A673 (cell line): ENCODE results near the gene PREX1. TPM values are rescaled to one million over a fixed set of nuclear protein-coding genes. Genes with fewer than 3 reads are reported as not detected.

Experiments used
- BruUV-seq: library from RNA; stranded (reverse); fragments of 400-500 nt; replicated peaks from 2 replicates; lab custom pipeline; 2021; lab: Mats Ljungman, UMichigan
- CTCF ChIA-PET: fragments of 300-600 bp; sonication (Branson Sonifier 250); formaldehyde crosslinking; loops from one replicate; lab custom pipeline; 2022; ENCODE audit warnings: antibody characterized with exemption; lab: Charles Lee
- POLR2A ChIA-PET: fragments of 300-600 bp; sonication (Branson Sonifier 250); formaldehyde crosslinking; loops from one replicate; lab custom pipeline; 2022; ENCODE audit warnings: antibody characterized with exemption; ENCODE audit not compliant: low non-redundant PET; lab: Charles Lee
- DNase-seq: peaks from one replicate; pipeline ENCODE4 v3.0.0-alpha.2; 2015; ENCODE audit warnings: low spot score
- H3K27ac ChIP-seq: fragments of 200-600 bp; sonication (generic); 2 replicates; pipeline ENCODE4 v1.5.1; 2016; ENCODE audit warnings: mixed run types, low read depth, mild to moderate bottlenecking, mixed read lengths, antibody characterized with exemption, low read length; ENCODE audit not compliant: poor library complexity, severe bottlenecking
- H3K27me3 ChIP-seq: fragments of 200-600 bp; sonication (generic); replicated peaks from 2 replicates; pipeline ENCODE4 v1.6.1; 2017; ENCODE audit warnings: mixed run types, low read depth, mild to moderate bottlenecking, mixed read lengths, antibody characterized with exemption, low read length; ENCODE audit not compliant: insufficient read depth, poor library complexity
- H3K36me3 ChIP-seq: fragments of 200-600 bp; sonication (generic); 2 replicates; pipeline ENCODE4 v1.6.1; 2016; ENCODE audit warnings: mixed run types, mild to moderate bottlenecking, mixed read lengths, antibody characterized with exemption, low read length; ENCODE audit not compliant: insufficient read depth, poor library complexity, severe bottlenecking
- H3K4me1 ChIP-seq: fragments of 200-600 bp; sonication (generic); 2 replicates; pipeline ENCODE4 v1.6.1; 2017; ENCODE audit warnings: mixed run types, mild to moderate bottlenecking, mixed read lengths, antibody characterized with exemption, low read length; ENCODE audit not compliant: insufficient read depth, poor library complexity, severe bottlenecking
- H3K4me3 ChIP-seq: fragments of 200-600 bp; sonication (generic); 2 replicates; pipeline ENCODE4 v1.5.1; 2016; ENCODE audit warnings: low read depth, mixed run types, mild to moderate bottlenecking, mixed read lengths, low read length; ENCODE audit not compliant: poor library complexity, severe bottlenecking
- H3K9me3 ChIP-seq: fragments of 200-600 bp; sonication (generic); 2 replicates; pipeline ENCODE4 v1.6.1; 2016; ENCODE audit warnings: mixed run types, low read depth, mild to moderate bottlenecking, mixed read lengths, antibody characterized with exemption, low read length; ENCODE audit not compliant: poor library complexity, severe bottlenecking
- EZH2 ChIP-seq: fragments of 200-600 bp; sonication (generic); IDR thresholded peaks from 2 replicates; pipeline ENCODE4 v1.6.1; 2017; ENCODE audit warnings: borderline replicate concordance, low read depth, mild to moderate bottlenecking, mixed read lengths, antibody characterized with exemption, low read length; ENCODE audit not compliant: poor library complexity, severe bottlenecking
- intact Hi-C: fragments of 100-400 bp; cut with micrococcal nuclease; formaldehyde crosslinking; loops from one replicate; pipeline ENCODE4 v1.10.0; 2022; ENCODE audit not compliant: unreplicated experiment
- total RNA-seq: library from RNA; stranded (reverse); gene quantifications from 2 replicates; pipeline ENCODE4 v1.2.3, GENCODE V29; 2021
- TF ChIP-seq, protein P1 (sequence below): fragments of 300-800, 200-600 bp; sonication (generic); conservative IDR thresholded peaks from 2 replicates; pipeline ENCODE4 v1.5.1; 2017; ENCODE audit warnings: low read depth, mild to moderate bottlenecking, antibody characterized with exemption, low read length, moderate library complexity, mixed read lengths

Gene PREX1
- total RNA-seq, 1 experiment from 2014 or later, result 145 TPM

DNA sequence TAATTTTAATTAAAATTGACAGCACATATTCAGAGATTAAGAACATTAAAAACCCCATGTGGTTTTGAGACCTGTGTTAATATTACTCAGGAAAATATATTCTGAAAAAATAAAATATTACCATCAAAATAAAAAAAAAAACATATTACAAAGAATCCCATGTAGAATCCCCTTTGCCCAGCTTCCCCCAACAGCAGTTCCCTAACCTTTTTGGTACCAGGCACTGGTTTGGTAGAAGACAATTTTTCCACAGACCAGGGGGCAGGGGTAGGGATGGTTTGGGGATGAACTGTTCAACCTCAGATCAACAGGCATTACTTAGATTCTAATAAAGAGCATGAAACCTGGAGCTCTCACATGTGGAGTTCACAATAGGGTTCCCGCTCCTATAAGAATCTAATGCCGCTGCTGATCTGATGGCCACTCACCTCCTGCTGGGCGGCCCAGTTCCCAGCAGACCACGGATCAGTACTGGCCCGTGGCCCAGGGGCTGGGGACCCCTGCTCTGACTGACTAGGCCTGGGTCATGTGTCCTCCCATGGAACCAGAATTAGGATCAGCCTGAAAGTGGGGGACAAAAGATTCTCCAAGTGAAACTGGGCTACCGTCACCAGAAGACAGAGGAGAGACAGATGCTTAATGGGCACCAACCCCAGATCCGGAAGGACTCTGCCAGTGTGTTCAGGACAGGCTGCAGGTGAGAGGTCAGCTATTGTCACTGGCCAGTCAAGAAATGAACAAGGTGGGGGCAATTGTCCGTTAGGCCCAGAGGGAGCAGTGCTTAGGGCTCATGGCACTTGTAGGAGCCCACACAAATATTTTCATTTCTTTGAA lies 235.5 kb downstream of the PREX1 start:
- Histone ChIP-seq H3K4me1 (no peaks in the 10 kb centered on the region), H3K9me3 (no peaks in the 10 kb centered on the region), H3K27me3 (no peaks in the 10 kb centered on the region), H3K4me3 (no peak overlapping the region), H3K36me3 (no peaks in the 10 kb centered on the region), H3K27ac (no peak overlapping the region)
- POLR2A ChIA-PET, result interaction anchor here (0.7 kb wide), 1 partner anchor 239 kb away, joined by 5 read pairs; no protein-coding TSS in a partner anchor
- TF ChIP-seq, protein P1, sequence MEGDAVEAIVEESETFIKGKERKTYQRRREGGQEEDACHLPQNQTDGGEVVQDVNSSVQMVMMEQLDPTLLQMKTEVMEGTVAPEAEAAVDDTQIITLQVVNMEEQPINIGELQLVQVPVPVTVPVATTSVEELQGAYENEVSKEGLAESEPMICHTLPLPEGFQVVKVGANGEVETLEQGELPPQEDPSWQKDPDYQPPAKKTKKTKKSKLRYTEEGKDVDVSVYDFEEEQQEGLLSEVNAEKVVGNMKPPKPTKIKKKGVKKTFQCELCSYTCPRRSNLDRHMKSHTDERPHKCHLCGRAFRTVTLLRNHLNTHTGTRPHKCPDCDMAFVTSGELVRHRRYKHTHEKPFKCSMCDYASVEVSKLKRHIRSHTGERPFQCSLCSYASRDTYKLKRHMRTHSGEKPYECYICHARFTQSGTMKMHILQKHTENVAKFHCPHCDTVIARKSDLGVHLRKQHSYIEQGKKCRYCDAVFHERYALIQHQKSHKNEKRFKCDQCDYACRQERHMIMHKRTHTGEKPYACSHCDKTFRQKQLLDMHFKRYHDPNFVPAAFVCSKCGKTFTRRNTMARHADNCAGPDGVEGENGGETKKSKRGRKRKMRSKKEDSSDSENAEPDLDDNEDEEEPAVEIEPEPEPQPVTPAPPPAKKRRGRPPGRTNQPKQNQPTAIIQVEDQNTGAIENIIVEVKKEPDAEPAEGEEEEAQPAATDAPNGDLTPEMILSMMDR, result no peak
- no peak for TF ChIP-seq EZH2
- CTCF ChIA-PET, result no interaction called here
- intact Hi-C loops, result no loop called here
- no TSS peak for BruUV-seq
- DNase-seq, result no peak

DNA sequence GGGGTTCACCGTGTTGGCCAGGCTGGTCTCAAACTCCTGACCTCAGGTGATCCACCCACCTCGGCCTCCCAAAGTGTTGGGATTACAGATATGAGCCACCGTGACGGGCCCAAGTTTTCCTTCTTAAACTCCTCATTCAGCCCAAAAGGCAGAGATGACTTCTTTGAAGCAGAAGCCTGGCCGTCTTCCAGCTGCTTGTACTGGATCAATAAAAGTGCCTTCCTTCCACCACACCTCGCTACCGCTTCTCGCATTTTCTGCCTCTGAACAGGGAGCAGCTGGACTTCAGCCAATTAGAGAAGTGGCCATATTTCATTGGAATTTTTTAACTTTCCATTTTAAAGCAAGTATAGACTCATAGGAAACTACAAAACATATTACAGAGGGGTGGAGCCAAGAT lies 241.1 kb downstream of the PREX1 start:
- intact Hi-C loops, result no loop called here
- POLR2A ChIA-PET, result no interaction called here
- H3K27ac ChIP-seq, result no peak overlapping the region
- no peak overlapping the region for H3K4me3 ChIP-seq
- no peaks in the 10 kb centered on the region for H3K4me1 ChIP-seq
- no peaks in the 10 kb centered on the region for H3K27me3 ChIP-seq
- H3K36me3 ChIP-seq, result no peaks in the 10 kb centered on the region
- no peak for DNase-seq
- no peaks in the 10 kb centered on the region for H3K9me3 ChIP-seq
- CTCF ChIA-PET, result no interaction called here
- BruUV-seq, result no TSS peak
- TF ChIP-seq EZH2, result no peak
- TF ChIP-seq, protein P1, result no peak

DNA sequence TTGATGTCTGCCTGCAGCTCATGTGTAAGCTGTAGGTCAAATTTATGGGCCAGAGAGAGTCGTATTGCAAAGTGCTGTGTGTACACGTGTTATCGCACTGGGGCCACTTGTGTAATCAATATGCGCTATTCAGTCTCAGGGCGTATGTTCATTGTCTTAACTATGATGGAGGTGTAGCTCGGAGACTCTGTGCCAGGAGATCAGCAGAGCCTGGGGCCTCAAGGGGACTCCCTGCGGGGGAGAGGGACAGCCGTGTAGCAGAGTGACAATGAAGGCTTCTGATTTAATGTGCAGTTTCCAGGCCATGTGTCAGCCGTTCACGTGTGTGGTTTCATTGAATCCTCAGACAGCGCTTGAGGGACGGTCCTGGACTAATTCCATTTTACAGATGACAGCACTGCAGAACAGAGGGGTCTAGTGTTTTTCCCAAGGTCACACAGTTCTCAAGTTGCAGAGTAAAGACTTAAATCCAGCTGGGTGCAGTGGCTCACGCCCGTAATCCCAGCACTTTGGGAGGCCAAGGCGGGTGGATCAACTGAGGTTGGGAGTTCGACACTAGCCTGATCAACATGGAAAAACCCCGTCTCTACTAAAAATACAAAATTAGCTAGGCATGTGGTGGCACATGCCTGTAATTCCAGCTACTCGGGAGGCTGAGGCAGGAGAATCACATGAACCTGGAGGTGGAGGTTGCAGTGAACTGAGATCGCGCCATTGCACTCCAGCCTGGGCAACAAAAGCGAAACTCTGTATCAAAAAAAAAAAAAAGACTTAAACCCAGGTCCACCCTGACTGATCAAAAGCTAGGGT lies 242.5 kb downstream of the PREX1 start:
- Histone ChIP-seq H3K27me3 (no peaks in the 10 kb centered on the region), H3K9me3 (no peaks in the 10 kb centered on the region), H3K36me3 (no peaks in the 10 kb centered on the region), H3K4me1 (no peaks in the 10 kb centered on the region), H3K4me3 (no peak overlapping the region), H3K27ac (no peak overlapping the region)
- CTCF ChIA-PET, result no interaction called here
- intact Hi-C loops, result no loop called here
- TF ChIP-seq EZH2, result no peak
- TF ChIP-seq, protein P1, result no peak
- POLR2A ChIA-PET, result no interaction called here
- no TSS peak for BruUV-seq
- no peak for DNase-seq
